ENCODE data around the gene MEIS2.
A peak's percentile ranks its signal among the peaks of the same experiment; 100 is the strongest.
"Not testable (repeated sequence)": the region's sequence is repeated elsewhere in the genome, so short reads cannot be mapped to it uniquely, and the experiment has no call there.

Gene MEIS2

DNA sequence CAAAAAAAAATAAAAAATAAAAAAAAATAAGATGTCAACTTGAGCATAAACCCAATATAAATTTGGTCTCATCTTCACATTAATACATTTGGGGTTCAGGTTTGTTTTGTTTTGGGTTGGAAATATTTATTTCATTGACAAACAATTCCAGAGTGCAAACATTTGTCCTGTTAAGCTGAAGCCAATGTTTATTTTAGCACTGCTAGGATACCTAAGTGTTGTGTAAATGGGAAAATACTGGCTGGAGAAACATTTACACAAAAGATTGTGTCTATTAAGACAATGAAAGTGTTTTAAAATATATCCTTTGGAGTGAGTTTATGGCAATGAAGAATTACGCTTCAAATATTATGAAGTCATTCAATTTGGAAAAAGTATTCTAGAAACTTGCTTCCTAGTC, 91.1 kb downstream of the MEIS2 start:
- no peak for DNase-seq (ENCODE audit: low read depth)

DNA sequence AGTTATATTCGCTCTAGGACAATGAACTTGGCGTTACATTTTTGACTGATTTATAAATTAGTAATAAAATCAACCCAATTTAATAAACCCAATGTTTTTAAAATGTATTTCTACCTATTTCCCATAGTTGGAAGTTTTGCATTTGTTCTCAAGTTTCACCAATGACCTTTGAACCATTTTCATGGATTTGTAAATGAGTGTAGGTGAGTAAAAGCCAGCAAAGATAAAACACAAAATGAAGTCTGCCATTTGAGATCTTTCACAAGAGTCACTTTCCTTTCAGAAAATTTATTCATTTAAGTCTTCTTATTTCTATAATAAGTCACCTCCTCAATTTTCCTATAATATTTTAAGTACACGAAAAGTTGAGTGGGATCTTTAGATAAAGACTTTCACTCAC, 92.1 kb downstream of the MEIS2 start:
- no peak for DNase-seq (ENCODE audit: low read depth)

DNA sequence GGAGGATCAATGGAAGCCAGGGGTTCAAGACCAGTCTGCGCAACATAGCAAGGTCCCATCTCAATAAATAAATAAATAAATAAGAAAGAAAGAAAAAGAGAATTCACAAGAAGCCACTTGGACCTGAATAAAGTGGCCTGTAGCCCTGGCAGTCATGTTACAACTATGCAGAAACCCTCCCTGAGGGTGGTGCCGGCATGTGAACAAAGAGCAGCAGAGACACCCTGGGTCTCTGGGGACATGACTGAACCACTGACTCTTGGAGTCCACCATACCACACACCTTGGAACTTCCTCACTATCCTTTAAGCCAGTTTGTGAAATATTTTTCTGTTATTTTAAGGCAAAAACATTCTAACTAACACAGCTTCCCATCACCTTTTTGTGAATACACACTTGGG, 93.0 kb downstream of the MEIS2 start:
- DNase-seq (ENCODE audit: low read depth), result no peak

- DNase-seq (ENCODE audit: low read depth), result no peak
Measured at GRCh38 chr15:37004981-37005735, 95.2 kb downstream of the MEIS2 start.

GRCh38 chr15:37004373-37004869, 95.9 kb downstream of the MEIS2 start:
- no peak for DNase-seq (ENCODE audit: low read depth)

DNA sequence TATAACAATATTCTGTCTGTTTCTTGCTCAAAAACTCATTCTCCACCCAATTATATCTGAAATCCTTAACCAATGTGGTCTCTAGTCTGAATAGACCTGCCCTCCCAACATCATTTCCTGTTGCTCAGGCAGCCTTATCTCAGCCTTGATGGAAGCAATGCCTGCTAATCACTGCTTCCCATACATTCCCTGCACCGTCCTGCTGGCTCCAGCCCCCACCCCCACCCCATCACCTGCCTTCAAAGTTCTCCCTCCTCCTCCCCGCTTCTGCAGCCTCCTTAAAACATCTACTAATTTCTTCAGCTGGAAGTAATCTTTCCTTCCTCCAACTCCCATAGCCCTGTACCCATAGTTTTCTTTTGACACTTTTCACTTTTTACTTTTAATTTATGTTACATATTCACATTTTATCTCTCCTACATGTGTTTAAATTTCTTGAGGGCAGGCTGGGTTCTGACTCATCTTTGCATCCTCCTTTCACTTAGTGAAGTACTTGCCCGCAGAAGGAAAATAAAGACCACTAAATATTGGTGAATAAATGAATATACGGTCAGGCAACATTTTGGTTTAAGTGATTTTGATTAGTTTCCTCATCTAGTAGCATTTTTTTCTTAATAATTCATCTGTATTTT, 98.2 kb downstream of the MEIS2 start:
- DNase-seq (ENCODE audit: low read depth), result no peak

- no peak for DNase-seq (ENCODE audit: low read depth)
Measured at GRCh38 chr15:37001417-37001816, 98.9 kb downstream of the MEIS2 start.

DNA sequence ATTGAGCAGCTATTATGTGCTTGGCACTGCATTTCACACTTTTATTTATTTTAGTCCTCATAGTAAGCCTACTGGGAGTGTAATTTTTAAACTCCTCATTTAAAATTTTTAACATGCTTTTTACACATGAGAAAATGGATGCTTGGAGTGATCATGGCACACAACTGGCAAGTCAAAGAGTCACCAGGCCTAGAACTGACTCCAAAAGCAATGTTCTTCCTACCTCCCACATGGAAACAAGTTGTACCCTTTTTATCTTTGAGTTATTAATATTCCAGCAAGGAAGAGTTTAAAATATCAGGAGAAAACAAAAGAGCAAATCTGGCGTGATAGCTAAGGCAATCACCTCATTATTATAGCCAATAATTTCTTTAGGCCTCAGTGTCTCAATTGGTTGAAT, 100.6 kb downstream of the MEIS2 start:
- DNase-seq (ENCODE audit: low read depth), result no peak

DNA sequence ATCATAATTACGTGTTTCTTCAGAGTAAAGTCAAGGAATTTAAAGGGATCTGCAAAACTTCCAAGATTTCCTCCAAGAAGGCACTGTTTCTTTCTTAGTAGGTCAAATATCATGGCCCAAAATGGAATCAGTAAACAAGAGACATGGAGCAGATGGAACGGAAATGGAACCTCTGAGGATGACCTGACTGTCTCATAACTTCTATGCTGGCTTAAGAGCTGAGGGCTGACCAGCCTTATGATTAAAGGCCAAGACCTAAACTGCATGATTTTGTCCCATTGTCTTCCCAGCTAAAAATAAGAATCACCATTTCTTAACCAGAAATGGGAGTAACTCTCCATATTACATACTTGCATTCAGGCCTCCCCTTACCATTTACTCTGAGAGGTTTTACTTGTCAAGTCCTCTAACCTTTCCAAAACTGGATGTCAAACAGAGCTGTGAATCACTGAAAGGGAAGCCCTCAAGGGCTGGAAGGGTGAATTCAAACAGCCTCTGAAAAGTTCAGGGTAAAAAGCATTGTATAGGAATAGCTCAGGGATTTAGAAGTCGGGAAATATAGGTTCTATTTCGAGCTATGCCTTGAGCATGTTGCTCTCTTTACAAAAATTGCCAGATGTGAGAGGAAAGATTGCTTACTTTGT, 103.7 kb downstream of the MEIS2 start:
- no peak for DNase-seq (ENCODE audit: low read depth)

- DNase-seq (ENCODE audit: low read depth), result no peak
Measured at GRCh38 chr15:36996121-36996520, 104.2 kb downstream of the MEIS2 start.

DNA sequence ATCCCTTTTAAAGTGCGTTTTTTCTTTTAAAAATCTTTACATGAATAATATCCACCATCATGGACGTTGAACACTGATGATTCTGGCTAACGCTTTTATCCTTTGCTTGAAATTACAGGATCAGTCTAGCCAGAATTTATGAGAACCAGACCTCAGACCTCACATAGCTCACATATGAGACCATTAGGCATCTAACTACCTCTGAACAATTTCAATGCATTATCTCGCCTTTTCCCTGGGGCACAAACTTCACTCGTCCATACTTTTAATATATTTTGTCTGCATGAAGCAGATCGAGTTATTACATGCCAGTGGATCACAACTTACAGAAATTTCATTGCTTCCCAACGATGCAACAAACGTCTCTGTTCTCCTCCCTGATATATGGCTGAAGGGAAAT, 105.6 kb downstream of the MEIS2 start:
- no peak for DNase-seq (ENCODE audit: low read depth)

DNA sequence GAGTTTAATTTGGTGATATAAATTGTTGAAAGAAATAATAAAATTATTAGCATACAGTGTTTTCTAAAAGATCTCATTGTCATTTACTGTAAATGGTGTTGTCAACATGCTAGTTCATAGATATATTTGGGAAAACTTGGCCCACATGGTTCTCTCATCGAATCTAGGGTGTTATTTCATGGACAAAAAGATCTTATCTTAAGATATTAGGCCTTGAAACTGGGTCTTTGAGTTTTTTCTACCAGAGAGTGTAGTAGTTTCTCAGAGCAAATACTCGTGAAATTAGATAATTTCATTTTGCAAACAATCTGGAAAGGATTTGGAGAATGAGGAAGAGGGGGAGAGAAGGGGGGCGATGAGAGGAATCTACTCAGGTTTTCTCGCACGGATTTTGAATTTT, 107.9 kb downstream of the MEIS2 start:
- DNase-seq (ENCODE audit: low read depth), result no peak

- no peak for DNase-seq (ENCODE audit: low read depth)
Measured at GRCh38 chr15:36988947-36989346, 111.4 kb downstream of the MEIS2 start.

DNA sequence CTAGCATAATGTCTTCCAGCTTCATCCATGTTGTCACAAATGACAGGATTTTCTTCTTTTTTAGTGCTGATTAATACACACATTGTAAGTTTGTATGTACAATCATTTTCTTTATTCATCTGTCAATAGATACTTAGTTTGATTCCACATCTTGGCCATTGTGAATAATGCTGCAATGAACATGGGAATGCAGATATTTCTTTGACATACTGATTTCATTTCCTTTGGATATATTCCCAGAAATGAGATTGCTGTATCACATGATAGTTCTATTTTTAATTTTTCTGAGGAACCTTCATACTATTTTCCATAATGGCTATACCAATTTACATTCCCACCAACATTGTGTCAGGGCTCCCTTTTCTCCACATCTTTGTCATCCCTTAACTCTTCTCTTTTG, 117.9 kb downstream of the MEIS2 start:
- peak; percentile 51 for DNase-seq (ENCODE audit: low read depth)

GRCh38 chr15:36980281-36980680, 120.1 kb downstream of the MEIS2 start:
- DNase-seq (ENCODE audit: low read depth), result not testable (repeated sequence)

GRCh38 chr15:36978625-36979024, 121.7 kb downstream of the MEIS2 start:
- DNase-seq (ENCODE audit: low read depth), result no peak

- DNase-seq (ENCODE audit: low read depth), result no peak
Measured at GRCh38 chr15:36978126-36978525, 122.2 kb downstream of the MEIS2 start.

DNA sequence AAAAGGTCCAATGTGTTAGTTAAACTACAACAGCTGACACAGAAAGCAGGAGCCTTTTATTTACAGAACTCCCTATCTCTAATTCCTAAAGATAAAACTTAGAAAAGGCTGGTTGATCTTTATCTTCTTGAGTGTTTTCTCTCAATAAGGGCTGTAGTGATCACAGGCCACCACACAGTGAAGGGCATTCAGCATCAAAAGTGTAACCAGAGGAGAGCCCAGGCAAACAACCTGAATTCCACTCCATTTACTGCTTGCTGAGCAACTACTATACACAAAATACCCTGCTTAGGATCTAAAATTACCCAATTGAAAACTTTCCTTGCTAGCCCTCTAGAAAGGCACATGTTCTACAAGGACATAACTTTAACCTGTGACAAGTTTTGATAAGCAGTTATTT, 122.7 kb downstream of the MEIS2 start:
- no peak for DNase-seq (ENCODE audit: low read depth)

GRCh38 chr15:36972704-36973103, 127.6 kb downstream of the MEIS2 start:
- DNase-seq (ENCODE audit: low read depth), result no peak

- DNase-seq (ENCODE audit: low read depth), result no peak
Measured at GRCh38 chr15:36970522-36970921, 129.8 kb downstream of the MEIS2 start.

DNA sequence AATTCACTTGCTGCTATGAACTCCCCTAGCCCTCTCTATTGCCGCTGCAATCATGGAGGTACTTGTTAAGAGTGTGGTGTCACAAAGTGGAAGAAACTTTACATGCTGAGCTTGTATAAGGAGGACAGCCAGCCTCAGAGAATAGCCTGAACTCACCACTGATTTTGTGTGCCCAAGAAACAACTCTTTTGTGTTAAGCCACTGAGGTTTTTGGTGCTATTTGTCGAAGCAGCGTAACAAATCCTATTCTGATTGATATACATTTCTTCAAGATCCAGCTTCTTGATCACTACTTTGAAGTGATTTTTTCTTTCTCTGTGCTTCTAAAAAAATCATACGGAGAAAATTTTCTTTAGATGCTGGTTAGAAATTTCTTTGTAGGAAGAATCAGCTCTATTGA, 132.4 kb downstream of the MEIS2 start:
- no peak for DNase-seq (ENCODE audit: low read depth)

DNA sequence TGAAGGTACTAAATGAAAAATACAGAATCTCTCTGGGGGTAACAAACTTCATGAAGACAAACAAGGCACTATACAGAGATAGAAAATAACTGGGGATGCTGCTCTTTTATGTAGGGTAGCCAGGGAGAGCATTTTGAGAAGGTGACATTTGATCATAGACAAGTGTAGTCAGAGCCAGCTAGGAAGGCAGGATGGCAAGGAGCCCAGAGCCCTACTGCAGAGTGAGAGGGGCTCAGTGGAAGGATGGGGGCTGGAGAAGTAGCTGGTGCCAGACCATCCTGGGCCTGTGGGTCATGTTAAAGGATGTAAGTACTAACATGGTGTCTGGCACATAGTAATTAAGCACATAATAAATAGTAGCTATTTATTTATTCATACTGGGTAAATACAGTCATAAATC, 133.6 kb downstream of the MEIS2 start:
- no peak for DNase-seq (ENCODE audit: low read depth)

All from fibroblast of gingiva (primary cell).